BJ (cell line): ENCODE results near the gene CTNNBL1. TPM values are rescaled to one million over a fixed set of nuclear protein-coding genes. Genes with fewer than 3 reads are reported as not detected.

Source experiments
- CTCF ChIA-PET: fragments of 350-600 bp; formaldehyde crosslinking; extraction: SDS; loops from one replicate; lab custom pipeline; 2021; ENCODE audit warnings: antibody characterized with exemption, inconsistent platforms; lab: Yijun Ruan, JAX
- POLR2A ChIA-PET: fragments of 300-600 bp; sonication (Branson Sonifier 250); formaldehyde crosslinking; extraction: SDS; loops from one replicate; lab custom pipeline; 2021; ENCODE audit warnings: antibody characterized with exemption; lab: Charles Lee
- DNase-seq: peaks from one replicate; pipeline ENCODE4 v3.0.0-alpha.2; 2011; ENCODE audit warnings: low read depth
- H3K27me3 ChIP-seq: 2 replicates; pipeline ENCODE4 v1.6.0; 2011; ENCODE audit warnings: low read length; ENCODE audit not compliant: control insufficient read depth, insufficient read depth
- H3K36me3 ChIP-seq: 2 replicates; pipeline ENCODE4 v1.5.1; 2011; ENCODE audit warnings: low read length; ENCODE audit not compliant: control insufficient read depth, insufficient read depth
- H3K4me3 ChIP-seq: 2 replicates; pipeline ENCODE4 v1.5.1; 2011; ENCODE audit warnings: low read depth, mild to moderate bottlenecking, control low read depth, low read length
- polyA plus RNA-seq: library from polyadenylated mRNA; depleted of rRNA; stranded (reverse); fragments of >200 nt; gene quantifications from 2 replicates; pipeline ENCODE4 v1.2.3, GENCODE V29; 2011
- TF ChIP-seq, protein P1 (sequence below): IDR thresholded peaks from 2 replicates; pipeline ENCODE4 v1.5.1; 2011; ENCODE audit warnings: low read depth, mild to moderate bottlenecking, control low read depth, inconsistent platforms, low read length, moderate library complexity; ENCODE audit not compliant: insufficient read depth

The CTNNBL1 gene
- polyA plus RNA-seq, 1 experiment: 38.4 TPM

DNA sequence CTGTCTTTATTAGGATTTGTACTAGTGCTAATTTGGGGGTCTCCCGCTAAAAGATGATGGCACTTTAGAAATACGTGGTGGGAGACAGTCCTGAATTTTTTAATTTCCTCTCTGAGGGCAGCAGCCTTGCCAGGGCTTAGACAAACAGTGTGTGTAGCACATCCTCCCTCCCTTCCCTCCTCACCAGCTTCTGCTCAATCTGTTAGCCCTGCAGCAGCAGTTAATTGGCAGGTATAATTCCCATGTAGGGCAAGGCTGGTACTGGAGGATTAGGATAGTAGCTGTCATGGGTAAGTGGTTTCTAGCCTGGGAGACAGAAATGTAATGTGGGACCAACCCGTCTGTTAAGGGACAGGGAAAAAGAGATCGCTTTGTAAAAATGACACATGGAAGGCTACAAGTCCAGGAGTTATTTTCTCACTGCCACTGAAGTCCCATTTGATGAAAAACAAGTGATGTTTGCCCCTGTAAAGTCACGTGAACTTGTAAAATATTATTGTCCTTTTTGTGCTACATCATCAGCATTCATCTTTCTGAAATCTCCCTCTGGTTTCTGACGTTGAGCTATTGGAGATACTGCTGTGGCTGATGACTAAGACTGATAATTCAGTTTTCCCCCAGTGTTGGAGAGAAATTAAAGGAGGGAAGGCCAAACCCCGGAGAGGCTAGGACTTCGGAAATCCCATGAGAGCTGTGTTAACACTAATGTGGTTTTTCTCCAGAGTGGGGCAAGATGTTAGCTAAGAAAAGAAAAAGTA lies 40.6 kb downstream of the CTNNBL1 start:
- no peak for DNase-seq
- Histone ChIP-seq H3K36me3 (peaks cover 6% of the 10 kb centered on the region), H3K4me3 (no peak overlapping the region), H3K27me3 (no peaks in the 10 kb centered on the region)
- TF ChIP-seq, protein P1, sequence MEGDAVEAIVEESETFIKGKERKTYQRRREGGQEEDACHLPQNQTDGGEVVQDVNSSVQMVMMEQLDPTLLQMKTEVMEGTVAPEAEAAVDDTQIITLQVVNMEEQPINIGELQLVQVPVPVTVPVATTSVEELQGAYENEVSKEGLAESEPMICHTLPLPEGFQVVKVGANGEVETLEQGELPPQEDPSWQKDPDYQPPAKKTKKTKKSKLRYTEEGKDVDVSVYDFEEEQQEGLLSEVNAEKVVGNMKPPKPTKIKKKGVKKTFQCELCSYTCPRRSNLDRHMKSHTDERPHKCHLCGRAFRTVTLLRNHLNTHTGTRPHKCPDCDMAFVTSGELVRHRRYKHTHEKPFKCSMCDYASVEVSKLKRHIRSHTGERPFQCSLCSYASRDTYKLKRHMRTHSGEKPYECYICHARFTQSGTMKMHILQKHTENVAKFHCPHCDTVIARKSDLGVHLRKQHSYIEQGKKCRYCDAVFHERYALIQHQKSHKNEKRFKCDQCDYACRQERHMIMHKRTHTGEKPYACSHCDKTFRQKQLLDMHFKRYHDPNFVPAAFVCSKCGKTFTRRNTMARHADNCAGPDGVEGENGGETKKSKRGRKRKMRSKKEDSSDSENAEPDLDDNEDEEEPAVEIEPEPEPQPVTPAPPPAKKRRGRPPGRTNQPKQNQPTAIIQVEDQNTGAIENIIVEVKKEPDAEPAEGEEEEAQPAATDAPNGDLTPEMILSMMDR: no peak
- CTCF ChIA-PET: interaction anchor here (1.2 to 1.3 kb wide), 3 partner anchors 9 to 18 kb away, joined by 3 to 4 read pairs (median 3); no protein-coding TSS in a partner anchor
- POLR2A ChIA-PET: no interaction called here

DNA sequence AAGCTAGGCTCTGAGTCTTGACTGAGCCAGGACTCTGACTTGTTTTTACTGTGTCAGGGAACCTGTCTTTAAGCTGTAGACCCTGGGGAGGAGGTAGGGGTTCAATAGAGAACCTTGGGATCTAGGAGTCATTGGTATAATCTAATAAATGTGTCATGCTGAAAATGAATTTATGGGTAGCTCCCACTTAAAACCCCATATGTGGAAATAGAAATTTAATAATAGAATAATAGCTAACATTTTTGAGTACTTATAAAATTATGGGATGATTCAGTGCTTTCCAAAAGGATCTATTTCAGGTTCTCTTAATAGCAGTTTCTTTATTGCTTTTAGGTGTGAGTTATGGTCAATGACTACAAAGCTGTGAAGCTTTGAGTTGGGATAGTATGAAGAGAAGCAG lies 41.7 kb downstream of the CTNNBL1 start:
- no peak for DNase-seq
- CTCF ChIA-PET: interaction anchor here (0.9 to 1.2 kb wide), 3 partner anchors 8 to 21 kb away, joined by 3 to 4 read pairs (median 4); no protein-coding TSS in a partner anchor
- Histone ChIP-seq H3K4me3 (no peak overlapping the region), H3K36me3 (peaks cover 6% of the 10 kb centered on the region), H3K27me3 (no peaks in the 10 kb centered on the region)
- POLR2A ChIA-PET: no interaction called here
- TF ChIP-seq, protein P1: no peak

DNA sequence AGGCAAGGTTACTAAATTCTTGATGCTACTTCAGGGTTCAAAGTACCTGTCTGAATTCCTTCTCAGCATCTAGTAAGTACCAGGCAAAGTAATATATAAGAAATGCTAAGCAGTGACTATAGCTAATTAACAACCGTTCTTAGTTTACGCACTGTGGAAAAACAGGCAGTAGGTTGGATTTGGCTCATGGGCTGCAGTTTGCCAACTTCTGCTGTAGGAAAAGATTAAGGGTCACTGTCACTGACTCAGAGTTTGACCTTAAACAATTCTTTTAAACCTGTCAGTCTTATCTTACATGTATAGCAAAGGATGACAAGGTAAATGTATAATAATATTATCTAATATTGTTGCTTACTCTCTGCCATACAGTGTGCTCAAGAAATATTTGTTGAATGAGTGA lies 42.3 kb downstream of the CTNNBL1 start:
- no peak overlapping the region for H3K4me3 ChIP-seq
- H3K36me3 ChIP-seq: peaks cover 6% of the 10 kb centered on the region
- ChIA-PET POLR2A (no interaction called here), CTCF (interaction anchor here (0.9 kb wide), 1 partner anchor 20 kb away, joined by 4 read pairs; no protein-coding TSS in a partner anchor)
- DNase-seq: no peak
- no peaks in the 10 kb centered on the region for H3K27me3 ChIP-seq
- TF ChIP-seq, protein P1: no peak

DNA sequence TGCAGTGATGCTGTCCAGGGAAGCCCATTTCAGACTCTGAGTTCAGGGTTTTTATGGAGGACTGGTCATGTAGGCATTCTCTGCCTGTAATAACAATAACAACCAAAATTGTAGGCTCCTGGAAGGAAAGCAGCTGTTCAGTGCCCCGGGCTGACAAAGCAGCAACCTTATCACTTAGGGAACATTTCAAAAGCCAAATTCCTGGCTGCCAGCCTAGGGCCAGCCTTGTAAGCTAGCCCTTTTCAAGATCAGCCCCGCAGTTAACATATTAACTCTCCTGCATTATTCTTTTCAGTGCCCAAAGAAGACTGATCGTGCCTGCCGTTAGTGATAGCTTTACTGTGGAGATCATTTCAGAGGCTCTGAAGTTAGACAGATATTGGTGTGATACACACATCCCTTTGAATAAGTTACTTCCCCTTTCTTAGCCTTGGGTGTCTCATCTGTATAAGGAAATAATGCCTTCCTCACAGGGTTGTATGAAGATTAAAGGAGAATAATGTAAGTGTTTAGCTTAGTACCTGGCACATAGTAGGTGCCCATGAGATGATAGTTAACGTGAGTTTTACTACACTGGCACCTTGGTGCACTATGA lies 44.1 kb downstream of the CTNNBL1 start:
- TF ChIP-seq, protein P1: no peak
- DNase-seq: no peak
- Histone ChIP-seq H3K27me3 (no peaks in the 10 kb centered on the region), H3K36me3 (peaks cover 6% of the 10 kb centered on the region), H3K4me3 (no peak overlapping the region)
- ChIA-PET POLR2A (no interaction called here), CTCF (interaction anchor here (0.9 kb wide), 1 partner anchor 10 kb away, joined by 3 read pairs; no protein-coding TSS in a partner anchor)

DNA sequence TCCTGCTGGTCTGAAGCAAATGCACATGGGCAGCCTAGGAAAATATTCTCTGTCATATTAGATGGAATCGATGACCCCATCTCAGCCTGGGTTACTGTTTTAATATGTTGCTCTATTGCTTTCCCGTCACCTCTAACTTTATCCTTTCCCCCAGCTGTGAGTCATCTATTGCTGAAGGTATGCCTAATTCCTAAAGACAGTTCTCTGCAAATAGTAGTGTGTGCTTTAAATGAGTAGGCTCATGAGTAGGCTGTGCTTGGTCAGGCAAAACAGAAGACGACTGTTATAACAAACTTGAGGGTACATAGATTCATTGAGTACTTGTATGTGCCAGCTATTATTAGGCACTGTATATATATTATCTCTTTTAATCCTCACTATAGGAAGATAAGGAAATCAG lies 47.2 kb downstream of the CTNNBL1 start:
- Histone ChIP-seq H3K4me3 (no peak overlapping the region), H3K36me3 (peaks cover 6% of the 10 kb centered on the region), H3K27me3 (no peaks in the 10 kb centered on the region)
- ChIA-PET POLR2A (no interaction called here), CTCF (no interaction called here)
- TF ChIP-seq, protein P1: no peak
- DNase-seq: no peak
